ENCODE results near the gene PPWD1. TPM values are rescaled to one million over a fixed set of nuclear protein-coding genes. Genes with fewer than 3 reads are reported as not detected.

The PPWD1 gene
- polyA plus RNA-seq, 3 donors, result 7.7 to 23.9 (median 12.3) TPM

DNA sequence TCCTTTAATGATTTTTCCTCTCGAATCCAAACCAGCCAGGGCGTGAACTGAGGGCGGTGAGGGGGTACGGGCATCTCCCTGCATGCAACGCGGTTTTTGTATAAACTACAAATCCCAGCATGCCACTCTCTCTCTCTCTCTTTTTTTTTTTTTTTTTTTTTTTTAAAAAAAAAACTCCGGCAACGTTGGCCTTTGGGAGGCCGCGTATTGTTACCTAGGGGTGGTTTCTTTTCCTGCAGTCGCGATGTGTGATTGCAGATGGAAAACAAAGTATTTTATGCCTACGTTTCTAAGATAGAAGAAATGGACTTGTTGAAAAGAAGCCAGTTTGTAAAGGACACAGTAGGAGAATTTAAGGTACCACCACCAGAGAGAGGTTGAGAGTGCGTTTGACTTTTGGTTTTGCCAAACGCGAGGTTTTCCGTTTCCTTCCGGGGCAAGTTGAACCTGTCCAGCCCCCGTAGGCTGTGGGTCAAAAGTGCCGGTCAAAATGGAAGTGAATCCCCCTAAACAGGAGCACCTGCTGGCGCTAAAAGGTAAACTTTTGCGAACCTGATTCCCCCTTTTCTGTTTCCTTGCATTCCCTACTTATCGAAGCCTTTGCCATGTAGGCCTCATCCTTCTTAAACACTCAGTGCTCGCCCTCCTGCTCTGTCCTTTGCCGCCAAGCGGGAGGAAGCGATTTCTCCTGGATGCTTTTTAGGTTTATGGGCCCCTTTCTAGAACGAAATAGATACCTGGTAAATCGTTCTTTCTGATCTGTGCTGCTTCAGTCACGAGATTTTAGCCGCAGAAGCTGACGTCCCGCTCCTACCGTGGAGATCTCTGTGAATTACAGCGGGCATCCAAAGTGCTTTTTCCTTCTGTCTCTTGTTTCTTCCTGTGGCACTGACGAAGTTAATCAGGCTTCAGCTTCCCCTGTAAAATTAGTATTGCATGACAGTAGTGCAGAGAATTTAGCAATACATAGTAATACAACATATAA lies 61.8 kb downstream of the PPWD1 start, which contains the start of the genes SHLD3 and TRAPPC13:
Gene SHLD3, plus strand, starts transcription at position 457 of the 985 bp plus-strand sequence. CDS start 4,561 bp downstream, outside the sequence.
Gene TRAPPC13, plus strand, starts transcription at position 457 of the 985 bp plus-strand sequence. Its CDS starts 34 bp downstream, at position 491.
- Histone ChIP-seq H3K4me1 (ENCODE audit: control insufficient read depth in 1 of 2, insufficient read depth in 2 of 2, low read length in 2 of 2) (peaks cover 18 to 35% of the 10 kb centered on the region in 2 donors), H3K4me2 (replicated peaks; ENCODE audit: extremely low read depth, low read length, poor library complexity, severe bottlenecking) (peak within 1 kb of the TSS; percentile 80), H3K27ac (ENCODE audit: low read depth in 1 of 2, low read length in 2 of 2) (peak within 1 kb of the TSS; percentile 87 to 93), H3K36me3 (replicated peaks in 1 of 2; ENCODE audit: control insufficient read depth in 1 of 2, insufficient read depth in 2 of 2, low read length in 2 of 2) (peaks cover 8 to 10% of the 10 kb centered on the region in 2 donors), H4K20me1 (ENCODE audit: insufficient read depth, low read length) (peaks cover 3% of the 10 kb centered on the region), H3K9ac (ENCODE audit: insufficient read depth, low read length, poor library complexity, severe bottlenecking) (peak within 1 kb of the TSS; percentile 83), H2AFZ (ENCODE audit: insufficient read depth, low read depth, low read length, poor library complexity, severe bottlenecking) (peak within 1 kb of the TSS; percentile 97), H3K79me2 (ENCODE audit: insufficient read depth, low read length) (peaks cover 93% of the 10 kb centered on the region), H3K9me3 (replicated peaks in 1 of 2; ENCODE audit: control insufficient read depth in 1 of 2, insufficient read depth in 1 of 2, low read length in 2 of 2) (no peaks in the 10 kb centered on the region), H3K4me3 (replicated peaks in 1 of 3; ENCODE audit: low read depth in 2 of 3, low read length in 3 of 3) (peak within 1 kb of the TSS; percentile 86 to 98 (median 94)), H3K27me3 (ENCODE audit: control insufficient read depth in 2 of 2, insufficient read depth in 2 of 2, low read length in 2 of 2) (no peaks in the 10 kb centered on the region)
- Mint-ChIP-seq H3K27me3 (ENCODE audit: low read depth in 3 of 3) (no peaks in the 10 kb centered on the region), H3K36me3 (peaks cover 8 to 18% of the 10 kb centered on the region in 2 donors), H3K9me3 (peaks cover 0 to 2% (median 0%) of the 10 kb centered on the region in 7 donors), H3K27ac (peak within 1 kb of the TSS; percentile 94 to 98 (median 97)), H3K4me1 (peaks cover 29% of the 10 kb centered on the region), H3K4me3 (peak within 1 kb of the TSS; percentile 90 to 99)
- intact Hi-C loops (cut with micrococcal nuclease), result loop anchor here (2.0 to 10.0 kb wide), 5 partner anchors 62 to 520 kb away; partner anchors contain the start of genes CENPK (in 2 of the 2), NLN (in 2 of the 2), PPWD1 (in 2 of the 2) and SGTB (in 2 of the 2)
- WGBS (ENCODE audit: insufficient coverage), result under 1% methylated on average over 17 of the region's 36 CpGs
- peak; percentile 81 to 85 (median 83) for DNase-seq
- TF ChIP-seq, protein P1, sequence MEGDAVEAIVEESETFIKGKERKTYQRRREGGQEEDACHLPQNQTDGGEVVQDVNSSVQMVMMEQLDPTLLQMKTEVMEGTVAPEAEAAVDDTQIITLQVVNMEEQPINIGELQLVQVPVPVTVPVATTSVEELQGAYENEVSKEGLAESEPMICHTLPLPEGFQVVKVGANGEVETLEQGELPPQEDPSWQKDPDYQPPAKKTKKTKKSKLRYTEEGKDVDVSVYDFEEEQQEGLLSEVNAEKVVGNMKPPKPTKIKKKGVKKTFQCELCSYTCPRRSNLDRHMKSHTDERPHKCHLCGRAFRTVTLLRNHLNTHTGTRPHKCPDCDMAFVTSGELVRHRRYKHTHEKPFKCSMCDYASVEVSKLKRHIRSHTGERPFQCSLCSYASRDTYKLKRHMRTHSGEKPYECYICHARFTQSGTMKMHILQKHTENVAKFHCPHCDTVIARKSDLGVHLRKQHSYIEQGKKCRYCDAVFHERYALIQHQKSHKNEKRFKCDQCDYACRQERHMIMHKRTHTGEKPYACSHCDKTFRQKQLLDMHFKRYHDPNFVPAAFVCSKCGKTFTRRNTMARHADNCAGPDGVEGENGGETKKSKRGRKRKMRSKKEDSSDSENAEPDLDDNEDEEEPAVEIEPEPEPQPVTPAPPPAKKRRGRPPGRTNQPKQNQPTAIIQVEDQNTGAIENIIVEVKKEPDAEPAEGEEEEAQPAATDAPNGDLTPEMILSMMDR (IDR thresholded peaks at IDR 0.05), result no peak

- TF ChIP-seq, protein P1 (IDR thresholded peaks at IDR 0.05), result no peak
- no peak overlapping the region for H3K9ac ChIP-seq (ENCODE audit: insufficient read depth, low read length, poor library complexity, severe bottlenecking)
- peaks cover 0 to 2% (median 0%) of the 10 kb centered on the region in 7 donors for H3K9me3 Mint-ChIP-seq
- H3K79me2 ChIP-seq (ENCODE audit: insufficient read depth, low read length), result peaks cover 93% of the 10 kb centered on the region
- WGBS (ENCODE audit: insufficient coverage), result no CpG with 5 or more reads among the region's 6 CpGs
- H3K36me3 Mint-ChIP-seq, result peaks cover 9 to 17% of the 10 kb centered on the region in 2 donors
- H3K27ac Mint-ChIP-seq, result peak overlapping the region in 3 of 7 donors; percentile 74 to 98 (median 94)
- peak overlapping the region; percentile 97 for H2AFZ ChIP-seq (ENCODE audit: insufficient read depth, low read depth, low read length, poor library complexity, severe bottlenecking)
- peaks cover 12 to 17% of the 10 kb centered on the region in 2 donors for H3K36me3 ChIP-seq (replicated peaks in 1 of 2; ENCODE audit: control insufficient read depth in 1 of 2, insufficient read depth in 2 of 2, low read length in 2 of 2)
- H4K20me1 ChIP-seq (ENCODE audit: insufficient read depth, low read length), result peaks cover 6% of the 10 kb centered on the region
- no peaks in the 10 kb centered on the region for H3K9me3 ChIP-seq (replicated peaks in 1 of 2; ENCODE audit: control insufficient read depth in 1 of 2, insufficient read depth in 1 of 2, low read length in 2 of 2)
- intact Hi-C loops (cut with micrococcal nuclease), result loop anchor here (2.0 to 10.0 kb wide), 3 partner anchors 63 to 519 kb away; partner anchors contain the start of genes CENPK (in 2 of the 2), PPWD1 (in 2 of the 2), NLN (in 1 of the 2) and SGTB (in 1 of the 2)
- DNase-seq, result no peak
- H3K4me1 ChIP-seq (ENCODE audit: control insufficient read depth in 1 of 2, insufficient read depth in 2 of 2, low read length in 2 of 2), result peaks cover 18 to 35% of the 10 kb centered on the region in 2 donors
- peak overlapping the region in 1 of 2 donors; percentile 93 for H3K27ac ChIP-seq (ENCODE audit: low read depth in 1 of 2, low read length in 2 of 2)
- peak overlapping the region; percentile 86 to 98 (median 94) for H3K4me3 ChIP-seq (replicated peaks in 1 of 3; ENCODE audit: low read depth in 2 of 3, low read length in 3 of 3)
- H3K4me3 Mint-ChIP-seq, result peak overlapping the region; percentile 90 to 99
- peak overlapping the region; percentile 80 for H3K4me2 ChIP-seq (replicated peaks; ENCODE audit: extremely low read depth, low read length, poor library complexity, severe bottlenecking)
- H3K4me1 Mint-ChIP-seq, result peaks cover 30% of the 10 kb centered on the region
- H3K27me3 Mint-ChIP-seq (ENCODE audit: low read depth in 3 of 3), result no peaks in the 10 kb centered on the region
- no peaks in the 10 kb centered on the region for H3K27me3 ChIP-seq (ENCODE audit: control insufficient read depth in 2 of 2, insufficient read depth in 2 of 2, low read length in 2 of 2)
These were observed 62.6 kb downstream of the PPWD1 start for GRCh38 chr5:65625743-65626142.

Measured in CD14-positive monocyte (primary cell).